Esophagus muscularis mucosa (tissue), 4 donors: ENCODE results near the gene ARHGAP31.

Experiments used
- EP300 ChIP-seq: sonication (generic); formaldehyde crosslinking; IDR thresholded peaks from one replicate; pipeline ENCODE4 v1.6.1; 2017; ENCODE audit warnings: antibody characterized with exemption
- POLR2A ChIP-seq: fragments of 450-650 bp; IDR thresholded peaks from one replicate; pipeline ENCODE4 v1.6.1; 2017; ENCODE audit warnings: antibody characterized with exemption, moderate library complexity, mild to moderate bottlenecking, low read depth
- POLR2AphosphoS5 ChIP-seq, 2 donors: sonication (generic); formaldehyde crosslinking; IDR thresholded peaks; one replicate each; pipeline ENCODE4 v1.6.1; 2017; ENCODE audit warnings: antibody characterized with exemption in 2 of 2
- TF ChIP-seq, protein P1 (sequence below), 3 experiments: fragments of 200-600 bp in 2 of 3; fragments of 450-650 bp in 1 of 3; sonication (generic) in 2 of 3; IDR thresholded peaks; one replicate each; pipeline ENCODE4 v1.5.1; 2017 to 2019; ENCODE audit warnings: antibody characterized with exemption in 3 of 3, mild to moderate bottlenecking in 2 of 3, moderate library complexity in 1 of 3

- TF ChIP-seq, protein P1, sequence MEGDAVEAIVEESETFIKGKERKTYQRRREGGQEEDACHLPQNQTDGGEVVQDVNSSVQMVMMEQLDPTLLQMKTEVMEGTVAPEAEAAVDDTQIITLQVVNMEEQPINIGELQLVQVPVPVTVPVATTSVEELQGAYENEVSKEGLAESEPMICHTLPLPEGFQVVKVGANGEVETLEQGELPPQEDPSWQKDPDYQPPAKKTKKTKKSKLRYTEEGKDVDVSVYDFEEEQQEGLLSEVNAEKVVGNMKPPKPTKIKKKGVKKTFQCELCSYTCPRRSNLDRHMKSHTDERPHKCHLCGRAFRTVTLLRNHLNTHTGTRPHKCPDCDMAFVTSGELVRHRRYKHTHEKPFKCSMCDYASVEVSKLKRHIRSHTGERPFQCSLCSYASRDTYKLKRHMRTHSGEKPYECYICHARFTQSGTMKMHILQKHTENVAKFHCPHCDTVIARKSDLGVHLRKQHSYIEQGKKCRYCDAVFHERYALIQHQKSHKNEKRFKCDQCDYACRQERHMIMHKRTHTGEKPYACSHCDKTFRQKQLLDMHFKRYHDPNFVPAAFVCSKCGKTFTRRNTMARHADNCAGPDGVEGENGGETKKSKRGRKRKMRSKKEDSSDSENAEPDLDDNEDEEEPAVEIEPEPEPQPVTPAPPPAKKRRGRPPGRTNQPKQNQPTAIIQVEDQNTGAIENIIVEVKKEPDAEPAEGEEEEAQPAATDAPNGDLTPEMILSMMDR (IDR thresholded peaks at IDR 0.05): no peak
- no peak for TF ChIP-seq POLR2A
- no peak for TF ChIP-seq EP300
- TF ChIP-seq POLR2AphosphoS5 (IDR thresholded peaks at IDR 0.05): no peak
These were observed 39.0 kb upstream of the ARHGAP31 start for GRCh38 chr3:119255214-119255613.
